Measurements from ENCODE around the gene PFKP. TPM values are rescaled to one million over a fixed set of nuclear protein-coding genes. Genes with fewer than 3 reads are reported as not detected.

PFKP gene
- total and polyA plus RNA-seq, 2 experiments from 2014 or later, result 24.6 to 48.9 TPM

DNA sequence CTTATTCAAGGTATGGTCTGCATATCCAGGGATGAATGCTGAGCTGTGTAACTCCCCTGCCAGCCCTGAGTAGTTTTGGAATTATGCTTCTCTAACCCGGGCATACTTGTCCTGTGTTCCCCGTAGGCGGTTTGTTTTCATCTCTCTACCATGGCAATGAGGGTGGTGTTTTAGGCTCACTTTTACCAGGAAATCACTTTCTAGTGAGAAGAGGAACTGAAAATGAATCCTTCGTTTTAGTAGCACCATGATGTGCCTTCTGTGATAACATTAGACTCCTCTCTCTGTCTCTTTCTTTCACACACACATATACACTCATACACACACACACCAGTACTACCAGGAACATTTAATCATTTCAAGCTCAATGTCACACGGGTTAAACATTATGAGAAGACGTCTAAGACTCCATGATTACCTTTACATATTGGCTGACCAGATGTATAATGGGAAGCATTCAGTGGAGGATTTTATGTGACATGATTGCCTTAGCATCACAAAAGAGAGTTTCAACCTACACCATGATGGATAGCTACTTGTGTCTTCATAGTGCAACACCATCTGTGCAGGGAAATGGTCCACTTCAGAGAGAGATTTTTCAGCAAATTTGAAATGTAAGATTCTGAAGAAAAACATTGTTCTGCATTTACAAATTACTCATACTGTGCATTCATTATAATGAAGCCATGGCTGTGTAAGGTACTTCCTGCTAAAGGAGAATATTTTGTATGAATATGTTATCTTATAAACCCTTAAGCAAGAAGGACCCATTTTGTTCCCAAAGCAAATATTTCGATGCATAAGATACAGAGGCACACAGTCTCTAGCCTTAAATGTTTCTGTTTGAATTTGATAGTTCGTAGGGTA is 31.0 kb upstream of the PFKP start:
- WGBS (ENCODE audit: low lambda C conversion rate, missing lambda C conversion rate), result 85% methylated on average over 8 of the region's 8 CpGs
- TF ChIP-seq, protein P1, sequence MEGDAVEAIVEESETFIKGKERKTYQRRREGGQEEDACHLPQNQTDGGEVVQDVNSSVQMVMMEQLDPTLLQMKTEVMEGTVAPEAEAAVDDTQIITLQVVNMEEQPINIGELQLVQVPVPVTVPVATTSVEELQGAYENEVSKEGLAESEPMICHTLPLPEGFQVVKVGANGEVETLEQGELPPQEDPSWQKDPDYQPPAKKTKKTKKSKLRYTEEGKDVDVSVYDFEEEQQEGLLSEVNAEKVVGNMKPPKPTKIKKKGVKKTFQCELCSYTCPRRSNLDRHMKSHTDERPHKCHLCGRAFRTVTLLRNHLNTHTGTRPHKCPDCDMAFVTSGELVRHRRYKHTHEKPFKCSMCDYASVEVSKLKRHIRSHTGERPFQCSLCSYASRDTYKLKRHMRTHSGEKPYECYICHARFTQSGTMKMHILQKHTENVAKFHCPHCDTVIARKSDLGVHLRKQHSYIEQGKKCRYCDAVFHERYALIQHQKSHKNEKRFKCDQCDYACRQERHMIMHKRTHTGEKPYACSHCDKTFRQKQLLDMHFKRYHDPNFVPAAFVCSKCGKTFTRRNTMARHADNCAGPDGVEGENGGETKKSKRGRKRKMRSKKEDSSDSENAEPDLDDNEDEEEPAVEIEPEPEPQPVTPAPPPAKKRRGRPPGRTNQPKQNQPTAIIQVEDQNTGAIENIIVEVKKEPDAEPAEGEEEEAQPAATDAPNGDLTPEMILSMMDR (IDR thresholded peaks at IDR 0.05; ENCODE audit: poor library complexity), result no peak
- TF ChIP-seq EZH2 (IDR thresholded peaks at IDR 0.05; ENCODE audit: borderline replicate concordance) (no peak), EZH2phosphoT487 (IDR thresholded peaks at IDR 0.05; ENCODE audit: low read depth, severe bottlenecking, unreplicated experiment) (no peak)
- no peaks in the 10 kb centered on the region for H3K9me2 ChIP-seq (replicated peaks; ENCODE audit: insufficient read depth)
- H3K79me2 ChIP-seq, result no peaks in the 10 kb centered on the region
- no peaks in the 10 kb centered on the region for H3K27me3 ChIP-seq
- no peak overlapping the region for H3K4me2 ChIP-seq
- H3K4me3 ChIP-seq, result no peak overlapping the region
- H3K36me3 ChIP-seq (replicated peaks; ENCODE audit: insufficient read depth, low read depth), result no peaks in the 10 kb centered on the region
- no peak for DNase-seq (ENCODE audit: low spot score)
- H4K20me1 ChIP-seq (ENCODE audit: insufficient read depth, poor library complexity, severe bottlenecking), result no peaks in the 10 kb centered on the region
- H3K4me1 ChIP-seq (ENCODE audit: insufficient read depth), result no peaks in the 10 kb centered on the region
- no peak overlapping the region for H2AFZ ChIP-seq
- H3K27ac ChIP-seq, result no peak overlapping the region
- no peaks in the 10 kb centered on the region for H3K9me3 ChIP-seq (ENCODE audit: low read depth)

- H3K9me2 ChIP-seq (replicated peaks; ENCODE audit: insufficient read depth), result no peaks in the 10 kb centered on the region
- no peaks in the 10 kb centered on the region for H4K20me1 ChIP-seq (ENCODE audit: insufficient read depth, poor library complexity, severe bottlenecking)
- no peaks in the 10 kb centered on the region for H3K79me2 ChIP-seq
- no peak overlapping the region for H3K27ac ChIP-seq
- WGBS (ENCODE audit: low lambda C conversion rate, missing lambda C conversion rate), result 92% methylated on average over 4 of the region's 4 CpGs
- no peaks in the 10 kb centered on the region for H3K36me3 ChIP-seq (replicated peaks; ENCODE audit: insufficient read depth, low read depth)
- no peaks in the 10 kb centered on the region for H3K9me3 ChIP-seq (ENCODE audit: low read depth)
- no peak overlapping the region for H2AFZ ChIP-seq
- no peaks in the 10 kb centered on the region for H3K27me3 ChIP-seq
- no peak overlapping the region for H3K4me3 ChIP-seq
- DNase-seq (ENCODE audit: low spot score), result no peak
- H3K4me1 ChIP-seq (ENCODE audit: insufficient read depth), result no peaks in the 10 kb centered on the region
- TF ChIP-seq EZH2phosphoT487 (IDR thresholded peaks at IDR 0.05; ENCODE audit: low read depth, severe bottlenecking, unreplicated experiment) (no peak), EZH2 (IDR thresholded peaks at IDR 0.05; ENCODE audit: borderline replicate concordance) (no peak)
- TF ChIP-seq, protein P1 (IDR thresholded peaks at IDR 0.05; ENCODE audit: poor library complexity), result no peak
- H3K4me2 ChIP-seq, result no peak overlapping the region
These were observed 30.2 kb upstream of the PFKP start for GRCh38 chr10:3037182-3037581.

DNA sequence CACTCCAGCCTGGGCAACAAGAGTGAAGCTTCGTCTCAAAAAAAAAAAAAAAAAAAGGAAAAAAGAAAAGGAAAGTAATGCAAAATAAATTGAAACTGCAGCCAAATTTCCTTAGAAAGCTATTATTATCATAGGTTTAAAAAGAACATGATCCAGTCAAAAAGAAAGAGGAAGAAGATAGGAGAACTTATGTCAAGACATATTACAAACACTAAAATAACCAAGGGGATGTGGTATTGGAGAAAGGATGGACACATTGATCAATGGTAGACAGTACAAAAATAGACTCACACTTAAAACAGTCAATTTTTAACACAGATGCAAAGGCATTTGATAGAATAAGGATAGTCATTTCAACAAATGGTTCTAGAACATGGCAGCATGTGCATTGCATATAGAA is 27.3 kb upstream of the PFKP start:
- Histone ChIP-seq H3K9me3 (ENCODE audit: low read depth) (no peaks in the 10 kb centered on the region), H3K27ac (no peak overlapping the region), H4K20me1 (ENCODE audit: insufficient read depth, poor library complexity, severe bottlenecking) (no peaks in the 10 kb centered on the region), H3K4me2 (no peak overlapping the region), H3K4me1 (ENCODE audit: insufficient read depth) (no peaks in the 10 kb centered on the region), H3K79me2 (no peaks in the 10 kb centered on the region), H3K9me2 (replicated peaks; ENCODE audit: insufficient read depth) (no peaks in the 10 kb centered on the region), H3K27me3 (no peaks in the 10 kb centered on the region), H3K4me3 (no peak overlapping the region), H3K36me3 (replicated peaks; ENCODE audit: insufficient read depth, low read depth) (no peaks in the 10 kb centered on the region), H2AFZ (no peak overlapping the region)
- TF ChIP-seq EZH2phosphoT487 (IDR thresholded peaks at IDR 0.05; ENCODE audit: low read depth, severe bottlenecking, unreplicated experiment) (no peak), EZH2 (IDR thresholded peaks at IDR 0.05; ENCODE audit: borderline replicate concordance) (no peak)
- TF ChIP-seq, protein P1 (IDR thresholded peaks at IDR 0.05; ENCODE audit: poor library complexity), result no peak
- DNase-seq (ENCODE audit: low spot score), result no peak
- WGBS (ENCODE audit: low lambda C conversion rate, missing lambda C conversion rate), result 100% methylated on average over 1 of the region's 1 CpG
